Effector memory CD8-positive, alpha-beta T cell (primary cell): ENCODE results near the gene UBTD1.

Experiments used
- ATAC-seq: fragments of 150-1000 bp; cut with Tn5 transposase; replicated peaks from 2 replicates; pipeline ENCODE4 v1.10.0; 2021; ENCODE audit warnings: mild to moderate bottlenecking, moderate library complexity
- DNase-seq, 3 experiments: peaks; one replicate each; pipeline ENCODE4 v3.0.0; 2021
- H3K27ac Mint-ChIP-seq, 2 donors: one replicate each; pipeline ENCODE4 v1.8.0; 2022; ENCODE audit warnings: mild to moderate bottlenecking in 2 of 2, mixed read lengths in 2 of 2, moderate library complexity in 2 of 2
- H3K27me3 Mint-ChIP-seq, 2 donors: one replicate each; pipeline ENCODE4 v1.8.0; 2022; ENCODE audit warnings: mixed read lengths in 2 of 2
- H3K36me3 Mint-ChIP-seq: one replicate; pipeline ENCODE4 v1.8.0; 2022; ENCODE audit warnings: mild to moderate bottlenecking, moderate library complexity, mixed read lengths; ENCODE audit not compliant: insufficient read depth
- H3K4me1 Mint-ChIP-seq, 2 donors: one replicate each; pipeline ENCODE4 v1.8.0; 2022; ENCODE audit warnings: low read depth in 2 of 2, mixed read lengths in 2 of 2
- H3K4me3 Mint-ChIP-seq, 2 donors: one replicate each; pipeline ENCODE4 v1.8.0; 2022; ENCODE audit warnings: mild to moderate bottlenecking in 2 of 2, mixed read lengths in 2 of 2, moderate library complexity in 2 of 2
- H3K9me3 Mint-ChIP-seq, 2 donors: one replicate each; pipeline ENCODE4 v1.8.0; 2022; ENCODE audit warnings: mixed read lengths in 2 of 2

The UBTD1 gene

GRCh38 chr10:97494151-97494550, 4.6 kb upstream of the UBTD1 start:
- Mint-ChIP-seq H3K27ac (no peak overlapping the region), H3K9me3 (no peaks in the 10 kb centered on the region), H3K4me1 (peaks cover 33 to 46% of the 10 kb centered on the region in 2 donors), H3K4me3 (no peak overlapping the region), H3K27me3 (no peaks in the 10 kb centered on the region), H3K36me3 (peaks cover 13% of the 10 kb centered on the region)
- ATAC-seq (no peak), DNase-seq (no peak)

DNA sequence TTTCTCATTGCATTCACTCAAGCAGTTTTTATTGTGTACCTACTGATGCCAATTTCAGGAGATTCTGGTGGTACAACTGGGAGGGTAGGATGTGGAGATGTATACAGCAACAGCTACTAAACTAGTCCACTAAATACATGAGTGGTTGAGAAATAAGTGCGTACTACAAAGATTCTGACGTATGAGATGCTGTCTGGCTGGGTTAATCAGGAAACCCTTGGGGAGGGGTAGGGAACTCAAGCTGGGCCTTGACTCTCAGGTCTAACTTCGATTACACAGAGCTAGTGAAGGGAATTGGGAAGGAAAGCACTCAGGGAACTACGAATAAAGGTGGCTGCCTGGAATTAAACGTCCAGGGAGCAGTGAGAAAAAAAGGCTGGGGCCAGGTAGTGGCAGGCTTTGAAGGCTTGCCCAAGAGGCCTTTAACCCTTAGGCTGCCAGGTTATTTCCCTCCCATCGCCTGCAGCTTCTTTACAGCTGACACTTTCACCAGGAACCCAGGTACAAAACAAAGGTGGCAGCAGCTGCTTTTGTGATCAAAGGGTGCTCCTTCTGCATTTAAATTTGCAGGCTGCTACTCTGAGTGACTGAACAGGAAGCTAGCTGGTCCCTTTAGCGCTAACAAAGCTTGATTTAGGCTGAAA, 3.7 kb upstream of the UBTD1 start:
- Mint-ChIP-seq H3K27ac (no peak overlapping the region), H3K4me3 (peak overlapping the region in 1 of 2 donors; percentile 25), H3K36me3 (peaks cover 13% of the 10 kb centered on the region), H3K27me3 (peaks cover 2 to 3% of the 10 kb centered on the region in 2 donors), H3K9me3 (no peaks in the 10 kb centered on the region), H3K4me1 (peaks cover 30 to 40% of the 10 kb centered on the region in 2 donors)
- ATAC-seq (no peak), DNase-seq (no peak)

DNA sequence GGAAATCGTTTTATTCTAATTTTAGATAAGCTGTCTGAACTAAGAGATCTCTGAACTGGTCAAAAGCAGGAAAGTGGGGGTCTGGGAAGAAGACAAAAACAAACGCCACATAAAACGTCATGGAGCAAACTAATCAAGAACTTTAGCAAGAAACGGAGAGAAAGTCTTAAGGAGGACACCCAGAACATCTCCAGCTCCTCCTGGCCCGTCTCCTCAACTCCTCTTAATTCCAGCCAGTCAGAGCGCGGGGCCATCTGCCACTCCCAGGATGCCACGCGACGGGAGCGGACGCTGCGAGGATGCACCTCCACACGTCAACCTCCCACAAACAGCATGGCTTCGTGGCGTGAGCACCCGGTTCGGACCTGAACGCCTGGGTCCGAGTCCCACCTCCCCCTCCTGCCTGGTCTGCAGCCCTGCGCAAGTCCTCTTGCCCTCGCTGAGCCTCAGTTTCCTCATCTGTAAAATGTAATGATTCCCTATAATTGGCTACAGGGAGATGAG, 1.1 kb upstream of the UBTD1 start:
- H3K27ac Mint-ChIP-seq, result peak overlapping the region; percentile 96 to 98
- ATAC-seq, result peak; percentile 11
- peak; percentile 31 to 41 (median 37) for DNase-seq
- peaks cover 26 to 28% of the 10 kb centered on the region in 2 donors for H3K27me3 Mint-ChIP-seq
- peaks cover 13% of the 10 kb centered on the region for H3K36me3 Mint-ChIP-seq
- H3K9me3 Mint-ChIP-seq, result no peaks in the 10 kb centered on the region
- H3K4me3 Mint-ChIP-seq, result peak overlapping the region; percentile 96 to 98
- peaks cover 21 to 38% of the 10 kb centered on the region in 2 donors for H3K4me1 Mint-ChIP-seq

DNA sequence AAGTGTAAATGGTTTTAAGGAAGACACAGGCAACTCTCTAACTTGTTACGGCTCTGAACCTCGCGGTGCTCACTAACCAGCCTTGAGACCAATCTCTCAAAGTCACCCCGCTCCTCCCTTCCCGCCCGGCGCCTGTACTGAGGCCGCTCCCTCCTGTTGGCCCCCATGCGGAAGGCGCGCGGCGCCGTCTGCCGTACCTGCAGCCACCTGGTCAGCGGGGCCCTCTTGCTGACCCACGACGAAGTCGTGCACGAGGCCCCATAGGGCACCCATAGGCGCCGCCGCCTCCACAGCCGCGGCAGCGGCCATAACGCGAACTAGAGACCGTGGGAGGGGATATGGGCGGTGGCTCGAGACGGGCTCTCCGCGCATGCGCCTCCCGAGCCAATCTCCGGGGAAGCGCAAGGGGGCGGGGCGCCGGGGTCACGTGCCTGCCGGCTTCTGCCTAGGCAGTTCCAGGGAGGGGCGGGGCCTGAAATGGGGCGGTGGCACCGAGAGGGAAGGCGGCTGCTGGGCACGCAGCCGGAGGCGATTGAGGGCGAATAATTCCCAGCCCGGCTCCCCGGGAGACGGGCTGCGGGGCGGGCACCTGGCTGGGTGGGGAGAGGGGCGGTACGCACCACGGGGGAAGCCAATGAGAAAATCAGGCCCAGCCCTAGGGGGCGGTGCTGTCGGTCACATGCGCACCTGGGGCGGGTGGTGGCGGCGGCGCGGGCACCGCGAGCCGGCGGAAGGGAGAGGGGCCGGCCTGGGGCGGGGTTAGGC, 466 bp upstream of the UBTD1 start, which contains the start of gene MMS19:
Gene MMS19, minus strand, starts transcription at position 347 of the 765 bp plus-strand sequence. Its CDS starts 38 bp downstream, at position 309.
- Mint-ChIP-seq H3K4me3 (peak within 1 kb of the TSS; percentile 96 to 98), H3K9me3 (no peaks in the 10 kb centered on the region), H3K4me1 (peaks cover 21 to 38% of the 10 kb centered on the region in 2 donors), H3K27ac (peak within 1 kb of the TSS; percentile 96 to 98), H3K36me3 (peaks cover 13% of the 10 kb centered on the region), H3K27me3 (peaks cover 26 to 34% of the 10 kb centered on the region in 2 donors)
- peak; percentile 86 for ATAC-seq
- peak; percentile 99 for DNase-seq

GRCh38 chr10:97499561-97500296, 1.0 kb downstream of the UBTD1 start:
- peaks cover 18 to 23% of the 10 kb centered on the region in 2 donors for H3K4me1 Mint-ChIP-seq
- ATAC-seq, result no peak
- peaks cover 26 to 34% of the 10 kb centered on the region in 2 donors for H3K27me3 Mint-ChIP-seq
- no peak overlapping the region for H3K27ac Mint-ChIP-seq
- H3K9me3 Mint-ChIP-seq, result no peaks in the 10 kb centered on the region
- peaks cover 13% of the 10 kb centered on the region for H3K36me3 Mint-ChIP-seq
- peak in 1 of 3 experiments; percentile 7 for DNase-seq
- H3K4me3 Mint-ChIP-seq, result peak overlapping the region; percentile 96 to 98

DNA sequence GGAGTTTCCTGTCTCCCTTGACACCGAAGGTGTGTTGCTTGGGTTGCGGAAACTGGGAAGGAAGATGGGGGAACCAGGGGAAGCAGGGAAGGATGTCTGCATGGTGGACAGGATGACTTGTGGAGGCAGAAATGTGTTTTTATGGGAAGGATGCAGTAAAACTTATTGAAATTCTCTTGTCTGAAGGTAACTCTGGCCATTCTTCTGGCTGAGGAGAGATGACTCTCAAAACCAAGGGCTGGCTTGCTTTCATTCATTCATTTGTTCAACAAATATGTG, 1.5 kb downstream of the UBTD1 start:
- Mint-ChIP-seq H3K4me1 (peaks cover 15 to 20% of the 10 kb centered on the region in 2 donors), H3K36me3 (peaks cover 13% of the 10 kb centered on the region), H3K4me3 (no peak overlapping the region), H3K9me3 (no peaks in the 10 kb centered on the region), H3K27ac (no peak overlapping the region), H3K27me3 (peaks cover 26 to 34% of the 10 kb centered on the region in 2 donors)
- DNase-seq (no peak), ATAC-seq (no peak)

GRCh38 chr10:97502916-97503315, 4.2 kb downstream of the UBTD1 start:
- Mint-ChIP-seq H3K27me3 (peaks cover 26 to 34% of the 10 kb centered on the region in 2 donors), H3K4me1 (peaks cover 3 to 8% of the 10 kb centered on the region in 2 donors), H3K27ac (no peak overlapping the region), H3K36me3 (peaks cover 10% of the 10 kb centered on the region), H3K4me3 (no peak overlapping the region), H3K9me3 (no peaks in the 10 kb centered on the region)
- no peak for ATAC-seq
- no peak for DNase-seq

GRCh38 chr10:97503406-97503805, 4.7 kb downstream of the UBTD1 start:
- no peak for ATAC-seq
- Mint-ChIP-seq H3K36me3 (peaks cover 5% of the 10 kb centered on the region), H3K4me3 (no peak overlapping the region), H3K27ac (no peak overlapping the region), H3K9me3 (no peaks in the 10 kb centered on the region), H3K27me3 (peaks cover 26 to 34% of the 10 kb centered on the region in 2 donors), H3K4me1 (peaks cover 0 to 4% of the 10 kb centered on the region in 2 donors)
- DNase-seq, result no peak

GRCh38 chr10:97505152-97505551, 6.4 kb downstream of the UBTD1 start:
- DNase-seq (no peak), ATAC-seq (no peak)
- Mint-ChIP-seq H3K4me1 (peaks cover 0 to 4% of the 10 kb centered on the region in 2 donors), H3K4me3 (no peak overlapping the region), H3K9me3 (no peaks in the 10 kb centered on the region), H3K27ac (no peak overlapping the region), H3K36me3 (peaks cover 4% of the 10 kb centered on the region), H3K27me3 (peaks cover 30 to 31% of the 10 kb centered on the region in 2 donors)

DNA sequence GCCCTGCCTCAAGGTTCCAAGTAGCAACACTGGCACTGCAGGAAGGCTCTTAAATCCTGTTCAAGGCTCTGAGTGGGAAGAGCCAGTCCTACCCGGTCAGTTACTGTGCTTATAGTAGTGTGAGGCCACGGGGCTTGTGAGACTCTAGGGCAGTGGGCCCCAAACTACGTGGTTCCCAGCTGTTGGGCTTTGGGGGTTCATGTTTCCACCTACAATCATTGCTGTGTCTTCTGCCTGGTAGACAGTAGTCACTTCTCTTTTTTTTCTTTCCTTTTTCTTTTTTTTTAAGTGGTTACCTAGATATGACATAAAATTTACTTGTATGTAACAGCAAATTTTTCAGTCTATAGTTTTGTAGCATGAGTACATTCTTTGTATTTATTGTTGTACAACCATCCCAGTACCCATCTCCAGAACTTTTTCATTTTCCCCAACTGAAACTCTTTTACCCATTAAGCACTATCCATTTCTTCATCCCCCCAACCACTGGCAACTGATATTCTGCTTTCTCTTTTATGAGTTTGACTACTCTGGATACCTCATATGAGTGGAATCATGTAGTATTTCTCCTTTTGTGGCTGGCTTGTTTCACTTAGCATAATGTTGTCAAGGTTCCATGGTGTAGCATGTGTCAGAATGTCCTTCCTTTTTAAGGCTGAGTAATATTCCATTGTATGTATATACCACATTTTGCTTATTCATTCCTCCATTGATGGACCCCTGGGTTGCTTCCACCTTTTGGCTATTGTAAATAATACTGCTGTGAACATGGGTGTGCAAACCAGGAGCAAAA, 7.7 kb downstream of the UBTD1 start:
- Mint-ChIP-seq H3K4me3 (no peak overlapping the region), H3K9me3 (no peaks in the 10 kb centered on the region), H3K27ac (no peak overlapping the region), H3K27me3 (peaks cover 18% of the 10 kb centered on the region in 2 donors), H3K4me1 (no peaks in the 10 kb centered on the region), H3K36me3 (peaks cover 4% of the 10 kb centered on the region)
- ATAC-seq (no peak), DNase-seq (no peak)

DNA sequence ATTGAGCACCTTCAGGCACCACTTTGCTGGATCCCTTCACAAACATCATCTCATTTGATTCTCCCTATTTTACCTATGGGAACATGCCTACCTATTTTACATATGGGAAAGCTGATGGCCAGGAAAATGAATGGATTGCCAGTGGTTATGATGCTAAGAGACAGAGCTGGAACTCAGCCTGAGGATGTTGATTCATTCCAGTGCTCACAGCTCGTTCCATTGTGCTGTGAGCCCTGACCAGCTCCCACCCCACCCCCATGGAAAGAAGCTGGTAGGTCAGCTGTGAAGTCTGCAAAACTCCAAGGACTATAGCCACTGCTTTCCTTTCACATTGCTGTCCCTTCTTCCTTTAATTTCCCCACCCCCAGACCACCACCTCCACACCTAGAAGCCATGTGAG, 9.6 kb downstream of the UBTD1 start:
- H3K4me1 Mint-ChIP-seq, result peaks cover 0 to 2% of the 10 kb centered on the region in 2 donors
- peaks cover 4% of the 10 kb centered on the region for H3K36me3 Mint-ChIP-seq
- H3K27me3 Mint-ChIP-seq, result peaks cover 0 to 15% of the 10 kb centered on the region in 2 donors
- DNase-seq, result no peak
- no peak overlapping the region for H3K27ac Mint-ChIP-seq
- no peaks in the 10 kb centered on the region for H3K9me3 Mint-ChIP-seq
- ATAC-seq, result no peak
- no peak overlapping the region for H3K4me3 Mint-ChIP-seq

- Mint-ChIP-seq H3K4me1 (peaks cover 0 to 2% of the 10 kb centered on the region in 2 donors), H3K9me3 (no peaks in the 10 kb centered on the region), H3K4me3 (no peak overlapping the region), H3K27ac (no peak overlapping the region), H3K27me3 (peaks cover 4 to 23% of the 10 kb centered on the region in 2 donors), H3K36me3 (peaks cover 4% of the 10 kb centered on the region)
- no peak for DNase-seq
- ATAC-seq, result no peak
These were observed 10.5 kb downstream of the UBTD1 start for GRCh38 chr10:97509120-97509680.
